Activated CD8-positive, alpha-beta T cell treated with anti-CD3 and anti-CD28 coated beads, Interleukin-2, amount 10 ng/mL, durations not matched to agents 7 days and 5 days (primary cell): ENCODE data around the gene PCDH12. TPM values are rescaled to one million over a fixed set of nuclear protein-coding genes. Genes with fewer than 3 reads are reported as not detected.
A peak's percentile ranks its signal among the peaks of the same experiment; 100 is the strongest.

ENCODE experiments used
- ATAC-seq: fragments of 150-1000 bp; cut with Tn5 transposase; one replicate; pipeline ENCODE4 v1.10.0; 2021; ENCODE audit warnings: moderate library complexity
- CTCF ChIA-PET: fragments of 350-600 bp; sonication (Branson Sonifier 250); formaldehyde crosslinking; loops from one replicate; lab custom pipeline; 2021; ENCODE audit warnings: antibody characterized with exemption; lab: Charles Lee
- POLR2A ChIA-PET: fragments of 350-600 bp; sonication (Branson Sonifier 250); formaldehyde crosslinking; loops from one replicate; lab custom pipeline; 2021; ENCODE audit warnings: antibody characterized with exemption; lab: Charles Lee
- DNase-seq: peaks from one replicate; pipeline ENCODE4 v3.0.0-alpha.2; 2020
- H3K27ac Mint-ChIP-seq: one replicate; pipeline ENCODE4 v1.8.0; 2021; ENCODE audit warnings: mild to moderate bottlenecking, mixed read lengths
- H3K27me3 Mint-ChIP-seq: one replicate; pipeline ENCODE4 v1.8.0; 2021; ENCODE audit warnings: low read depth, mixed read lengths
- H3K36me3 Mint-ChIP-seq: one replicate; pipeline ENCODE4 v1.8.0; 2021; ENCODE audit warnings: low read depth, mixed read lengths
- H3K4me1 Mint-ChIP-seq: one replicate; pipeline ENCODE4 v1.8.0; 2021; ENCODE audit warnings: low read depth, mixed read lengths
- H3K4me3 Mint-ChIP-seq: one replicate; pipeline ENCODE4 v1.8.0; 2021; ENCODE audit warnings: mild to moderate bottlenecking, mixed read lengths
- H3K9me3 Mint-ChIP-seq: one replicate; pipeline ENCODE4 v1.8.0; 2022; ENCODE audit warnings: mixed read lengths; ENCODE audit not compliant: insufficient read depth
- total RNA-seq, 2 experiments: library from RNA; stranded (reverse); gene quantifications; one replicate each; pipeline ENCODE4 v1.2.3, GENCODE V29; 2021

Gene PCDH12
- total RNA-seq, 2 experiments from 2014 or later: 0.26 to 0.29 TPM

DNA sequence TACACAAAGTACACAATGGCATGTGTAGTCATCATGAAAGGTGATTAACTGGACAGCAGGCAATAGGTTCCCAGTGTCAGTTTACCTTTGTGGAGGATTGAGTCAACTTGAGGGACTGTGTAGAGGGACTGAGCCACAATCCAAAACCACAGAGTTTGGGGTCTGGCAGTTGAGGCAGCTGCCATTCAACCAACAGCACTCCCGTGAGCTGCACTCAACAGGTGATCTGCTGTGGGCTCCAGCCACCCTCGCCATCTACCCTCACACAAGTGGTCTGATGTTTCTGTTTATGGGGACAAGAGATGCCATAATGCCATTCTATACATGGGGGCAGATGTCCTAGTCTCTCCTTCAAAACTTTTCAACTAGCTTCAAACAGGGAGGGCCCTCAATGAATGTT lies 37.2 kb downstream of the PCDH12 start:
- DNase-seq (no peak), ATAC-seq (no peak)
- Mint-ChIP-seq H3K27ac (no peak overlapping the region), H3K27me3 (peaks cover 19% of the 10 kb centered on the region), H3K4me1 (peaks cover 21% of the 10 kb centered on the region), H3K9me3 (no peaks in the 10 kb centered on the region), H3K36me3 (peaks cover 8% of the 10 kb centered on the region), H3K4me3 (no peak overlapping the region)
- ChIA-PET CTCF (interaction anchor here (1.3 to 7.7 kb wide), 3 partner anchors 37 to 229 kb away, joined by 3 to 59 read pairs (median 4); partner anchors contain the start of gene PCDH12), POLR2A (interaction anchor here (0.7 kb wide), 1 partner anchor 34 kb away, joined by 3 read pairs; no protein-coding TSS in a partner anchor)

DNA sequence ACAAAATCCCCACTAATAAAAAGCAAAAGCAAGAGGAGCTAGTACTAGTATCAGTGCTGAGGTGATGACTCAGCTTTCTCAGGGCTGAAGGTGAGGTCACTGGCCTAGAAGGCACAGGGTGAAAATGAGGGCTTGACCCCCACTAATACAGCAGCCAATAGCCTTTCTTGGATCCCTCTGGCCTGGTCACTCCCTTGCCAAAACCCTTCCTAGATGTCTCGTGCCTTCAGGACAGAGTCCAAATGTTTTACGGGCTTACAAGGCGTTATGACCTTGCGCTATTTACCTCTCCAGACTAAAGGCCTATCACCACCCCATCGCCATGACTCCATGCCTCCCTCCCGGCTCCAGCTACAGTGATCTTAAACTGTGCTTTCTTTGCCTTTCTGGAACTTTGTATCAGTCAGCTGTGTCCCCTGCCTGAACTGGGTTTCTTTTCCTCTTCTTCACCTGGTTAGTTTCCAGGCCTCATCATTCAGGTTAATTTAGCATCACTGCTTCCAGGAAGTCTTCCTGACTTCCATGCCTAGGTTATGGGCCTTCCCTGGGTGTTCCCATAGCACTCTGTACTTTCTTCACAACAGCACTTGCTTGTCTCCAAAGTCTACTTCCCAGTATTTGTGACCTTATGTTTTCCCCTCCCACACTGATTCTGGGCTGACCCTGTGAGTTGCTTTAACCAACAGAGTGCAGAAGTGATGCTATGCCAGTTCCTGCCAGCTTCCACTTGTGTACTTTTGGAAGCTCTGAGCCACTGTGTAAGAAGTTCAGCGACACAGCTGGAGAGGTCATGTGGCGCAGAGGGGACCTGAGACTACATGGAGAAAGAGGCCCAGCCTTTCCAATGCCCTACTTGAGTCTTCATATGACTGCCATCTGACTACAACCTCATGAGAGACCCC lies 38.5 kb downstream of the PCDH12 start:
- peaks cover 16% of the 10 kb centered on the region for H3K4me1 Mint-ChIP-seq
- peaks cover 31% of the 10 kb centered on the region for H3K27me3 Mint-ChIP-seq
- ATAC-seq: no peak
- ChIA-PET CTCF (interaction anchor here (0.6 to 7.7 kb wide), 4 partner anchors 40 to 228 kb away, joined by 3 to 59 read pairs (median 7); no protein-coding TSS in a partner anchor), POLR2A (no interaction called here)
- no peak overlapping the region for H3K4me3 Mint-ChIP-seq
- H3K27ac Mint-ChIP-seq: no peak overlapping the region
- DNase-seq: no peak
- no peaks in the 10 kb centered on the region for H3K9me3 Mint-ChIP-seq
- H3K36me3 Mint-ChIP-seq: peaks cover 3% of the 10 kb centered on the region

DNA sequence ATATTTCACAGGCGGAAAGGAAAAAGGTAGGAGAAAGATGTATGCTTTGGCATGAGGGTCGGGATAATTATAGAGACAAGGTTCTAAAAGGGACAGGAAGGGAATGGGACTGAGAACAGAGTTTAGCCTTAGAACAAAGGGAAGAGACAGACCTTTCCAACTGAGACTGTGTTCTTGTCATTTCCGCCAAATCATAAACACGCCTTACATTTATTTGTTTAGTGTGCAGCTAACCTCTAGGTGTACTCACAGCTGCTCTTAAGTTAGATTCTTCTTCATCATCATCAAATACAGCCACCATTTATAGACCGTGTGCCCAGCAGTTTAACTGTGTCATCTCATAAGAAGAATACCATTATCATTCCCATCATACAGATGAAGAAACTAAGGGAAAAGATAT lies 40.2 kb downstream of the PCDH12 start:
- POLR2A ChIA-PET: no interaction called here
- CTCF ChIA-PET: interaction anchor here (0.9 to 7.7 kb wide), 6 partner anchors 12 to 226 kb away, joined by 3 to 59 read pairs (median 4); partner anchors contain the start of genes PCDH12 and RNF14
- H3K27me3 Mint-ChIP-seq: peaks cover 44% of the 10 kb centered on the region

GRCh38 chr5:141916522-141916921 lies 41.5 kb downstream of the PCDH12 start:
- ATAC-seq: no peak
- H3K36me3 Mint-ChIP-seq: no peaks in the 10 kb centered on the region

More for the DNA sequence above, 40.2 kb downstream of the PCDH12 start:
- no peak for ATAC-seq
- no peak overlapping the region for H3K27ac Mint-ChIP-seq
- no peak for DNase-seq
- no peaks in the 10 kb centered on the region for H3K9me3 Mint-ChIP-seq
- H3K4me3 Mint-ChIP-seq: no peak overlapping the region
- H3K36me3 Mint-ChIP-seq: no peaks in the 10 kb centered on the region
- H3K4me1 Mint-ChIP-seq: peaks cover 11% of the 10 kb centered on the region

DNA sequence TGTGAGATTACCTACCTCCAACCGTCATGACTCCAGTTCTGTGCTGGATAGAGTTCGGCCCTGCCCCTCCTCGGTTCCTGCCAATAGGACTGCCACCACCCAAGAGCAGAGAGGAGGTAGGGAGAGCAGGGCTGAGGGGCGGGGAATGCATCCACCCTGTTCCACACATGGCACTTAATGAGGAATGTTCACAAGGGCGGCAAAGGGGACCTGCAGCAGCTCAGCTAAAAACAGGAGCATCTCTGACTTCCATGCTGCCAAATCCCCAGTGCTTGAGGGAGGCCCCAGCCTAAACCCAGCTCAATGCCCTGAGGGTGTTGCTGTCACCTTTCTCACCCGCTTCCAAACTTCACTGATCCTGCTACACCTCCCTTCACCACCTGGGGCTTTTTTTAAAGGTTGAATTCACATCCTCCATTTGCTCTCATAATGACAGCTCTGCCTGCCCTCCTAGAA lies 42.1 kb downstream of the PCDH12 start:
- POLR2A ChIA-PET: no interaction called here
- Mint-ChIP-seq H3K9me3 (no peaks in the 10 kb centered on the region), H3K27me3 (peaks cover 47% of the 10 kb centered on the region), H3K36me3 (no peaks in the 10 kb centered on the region), H3K4me1 (peaks cover 8% of the 10 kb centered on the region), H3K4me3 (no peak overlapping the region), H3K27ac (no peak overlapping the region)
- ATAC-seq (no peak), DNase-seq (no peak)
- CTCF ChIA-PET: interaction anchor here (0.9 to 5.3 kb wide), 13 partner anchors 8 to 264 kb away, joined by 3 to 44 read pairs (median 3); partner anchors contain the start of genes DELE1, PCDH12 and RNF14

More at GRCh38 chr5:141916522-141916921, 41.5 kb downstream of the PCDH12 start:
- H3K4me1 Mint-ChIP-seq: peaks cover 8% of the 10 kb centered on the region
- no peaks in the 10 kb centered on the region for H3K9me3 Mint-ChIP-seq
- ChIA-PET CTCF (interaction anchor here (1.0 to 5.3 kb wide), 8 partner anchors 10 to 247 kb away, joined by 3 to 44 read pairs (median 4); partner anchors contain the start of gene PCDH12), POLR2A (no interaction called here)
- no peak for DNase-seq
- H3K4me3 Mint-ChIP-seq: no peak overlapping the region
- peaks cover 47% of the 10 kb centered on the region for H3K27me3 Mint-ChIP-seq
- H3K27ac Mint-ChIP-seq: no peak overlapping the region

- H3K36me3 Mint-ChIP-seq: no peaks in the 10 kb centered on the region
- H3K4me3 Mint-ChIP-seq: no peak overlapping the region
Observed at GRCh38 chr5:141914797-141915196, 43.2 kb downstream of the PCDH12 start.

GRCh38 chr5:141914199-141914743 lies 43.7 kb downstream of the PCDH12 start:
- POLR2A ChIA-PET: interaction anchor here (1.6 kb wide), 1 partner anchor 9 kb away, joined by 6 read pairs; the partner anchor contains the start of gene DELE1
- H3K27me3 Mint-ChIP-seq: peaks cover 47% of the 10 kb centered on the region
- H3K27ac Mint-ChIP-seq: no peak overlapping the region
- no peak for DNase-seq
- H3K4me3 Mint-ChIP-seq: peak overlapping the region; percentile 14
- H3K4me1 Mint-ChIP-seq: peaks cover 8% of the 10 kb centered on the region
- no peaks in the 10 kb centered on the region for H3K9me3 Mint-ChIP-seq
- CTCF ChIA-PET: interaction anchor here (0.8 to 5.3 kb wide), 10 partner anchors 8 to 222 kb away, joined by 3 to 44 read pairs (median 6); partner anchors contain the start of gene PCDH12
- ATAC-seq: peak; percentile 88
- H3K36me3 Mint-ChIP-seq: no peaks in the 10 kb centered on the region

More at GRCh38 chr5:141914797-141915196, 43.2 kb downstream of the PCDH12 start:
- Mint-ChIP-seq H3K4me1 (peaks cover 8% of the 10 kb centered on the region), H3K9me3 (no peaks in the 10 kb centered on the region), H3K27ac (no peak overlapping the region), H3K27me3 (peaks cover 47% of the 10 kb centered on the region)
- ATAC-seq: no peak
- CTCF ChIA-PET: interaction anchor here (0.8 to 5.3 kb wide), 9 partner anchors 7 to 263 kb away, joined by 3 to 44 read pairs (median 7); partner anchors contain the start of genes GNPDA1 and PCDH12
- DNase-seq: no peak
- POLR2A ChIA-PET: interaction anchor here (1.6 kb wide), 1 partner anchor 9 kb away, joined by 6 read pairs; the partner anchor contains the start of gene DELE1

GRCh38 chr5:141913560-141914198 lies 44.3 kb downstream of the PCDH12 start:
- peak overlapping the region; percentile 21 for H3K4me3 Mint-ChIP-seq

DNA sequence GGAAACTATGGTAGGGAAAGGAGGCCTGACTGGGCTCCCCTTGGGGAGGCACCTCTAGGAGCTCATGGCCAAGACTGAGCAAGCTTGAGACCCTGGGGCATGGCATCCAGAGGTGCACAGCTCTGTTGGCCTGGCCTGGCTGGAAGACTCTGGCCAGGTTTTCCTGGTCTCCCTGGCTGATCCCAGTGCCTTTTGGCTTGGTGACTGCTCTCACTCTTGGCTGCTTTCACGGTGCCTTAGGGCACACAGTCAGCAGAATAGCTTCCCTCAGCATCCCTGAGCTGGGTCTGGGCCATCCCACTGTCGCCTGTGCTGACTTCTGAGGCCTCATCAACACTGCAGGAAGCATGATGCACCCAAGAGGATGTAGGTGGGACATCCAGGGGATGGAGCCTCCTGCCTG lies 47.7 kb downstream of the PCDH12 start:
- no peaks in the 10 kb centered on the region for H3K36me3 Mint-ChIP-seq
- DNase-seq: no peak
- H3K9me3 Mint-ChIP-seq: no peaks in the 10 kb centered on the region
- no peak for ATAC-seq
- peaks cover 34% of the 10 kb centered on the region for H3K27me3 Mint-ChIP-seq
- H3K27ac Mint-ChIP-seq: no peak overlapping the region
- H3K4me3 Mint-ChIP-seq: no peak overlapping the region
- ChIA-PET CTCF (interaction anchor here (2.1 kb wide), 1 partner anchor 51 kb away, joined by 4 read pairs; no protein-coding TSS in a partner anchor), POLR2A (interaction anchor here (0.6 kb wide), 2 partner anchors 53 to 224 kb away, joined by 3 read pairs; no protein-coding TSS in a partner anchor)
- H3K4me1 Mint-ChIP-seq: peaks cover 8% of the 10 kb centered on the region

More at GRCh38 chr5:141913560-141914198, 44.3 kb downstream of the PCDH12 start:
- Mint-ChIP-seq H3K27ac (no peak overlapping the region), H3K4me1 (peaks cover 8% of the 10 kb centered on the region), H3K9me3 (no peaks in the 10 kb centered on the region), H3K36me3 (no peaks in the 10 kb centered on the region), H3K27me3 (peaks cover 51% of the 10 kb centered on the region)
- no peak for ATAC-seq
- ChIA-PET POLR2A (interaction anchor here (1.6 kb wide), 1 partner anchor 10 kb away, joined by 6 read pairs; the partner anchor contains the start of gene DELE1), CTCF (interaction anchor here (0.8 to 5.3 kb wide), 8 partner anchors 9 to 221 kb away, joined by 3 to 44 read pairs (median 4); partner anchors contain the start of gene PCDH12)
- no peak for DNase-seq

DNA sequence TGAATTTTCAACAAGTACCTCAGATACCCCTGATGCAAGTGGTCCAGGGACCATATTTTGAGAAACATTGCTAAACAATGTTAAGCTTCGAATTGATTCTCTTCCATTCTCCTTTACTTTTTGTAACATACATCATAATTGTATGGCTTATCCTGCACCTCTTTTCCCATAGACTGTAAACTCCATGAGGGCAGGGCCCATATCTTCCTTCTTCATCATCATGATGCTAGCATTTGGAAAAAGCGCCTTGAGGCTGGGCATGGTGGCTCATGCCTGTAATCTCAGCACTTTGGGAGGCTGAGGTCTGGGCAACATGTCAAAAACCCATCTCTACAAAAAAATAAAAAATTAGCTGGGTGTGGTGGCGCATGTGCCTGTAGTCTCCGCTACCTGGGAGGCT lies 48.8 kb downstream of the PCDH12 start:
- H3K36me3 Mint-ChIP-seq: no peaks in the 10 kb centered on the region
- H3K4me3 Mint-ChIP-seq: no peak overlapping the region
- DNase-seq (no peak), ATAC-seq (no peak)
- peaks cover 8% of the 10 kb centered on the region for H3K4me1 Mint-ChIP-seq
- H3K27ac Mint-ChIP-seq: no peak overlapping the region
- H3K27me3 Mint-ChIP-seq: peaks cover 26% of the 10 kb centered on the region
- POLR2A ChIA-PET: interaction anchor here (0.7 kb wide), 1 partner anchor 206 kb away, joined by 3 read pairs; no protein-coding TSS in a partner anchor
- no peaks in the 10 kb centered on the region for H3K9me3 Mint-ChIP-seq
- CTCF ChIA-PET: interaction anchor here (0.7 to 1.4 kb wide), 2 partner anchors 52 to 60 kb away, joined by 3 to 6 read pairs; partner anchors contain the start of gene RNF14
